Transverse colon (tissue), 4 donors: ENCODE data around the gene LRRN4. TPM values are rescaled to one million over a fixed set of nuclear protein-coding genes. Genes with fewer than 3 reads are reported as not detected.

Experiments
- DNase-seq: peaks from one replicate; pipeline ENCODE4 v3.0.0-alpha.2; 2019
- H3K27ac ChIP-seq, 4 donors: fragments of 200-600 bp; sonication (generic); 2 replicates each; pipeline ENCODE4 v1.5.1; 2016 to 2018; ENCODE audit warnings: inconsistent platforms in 4 of 4
- H3K27me3 ChIP-seq: fragments of 200-600 bp; sonication (generic); 2 replicates; pipeline ENCODE4 v1.5.1; 2017; ENCODE audit warnings: inconsistent platforms
- H3K36me3 ChIP-seq, 4 donors: fragments of 200-600 bp; sonication (generic); 2 replicates each; pipeline ENCODE4 v1.5.1; 2017 to 2019; ENCODE audit warnings: inconsistent platforms in 4 of 4
- H3K4me1 ChIP-seq, 4 donors: fragments of 200-600 bp; sonication (generic); 2 replicates each; pipeline ENCODE4 v1.5.1; 2017 to 2020; ENCODE audit warnings: inconsistent platforms in 4 of 4
- H3K4me3 ChIP-seq, 4 donors: fragments of 200-600 bp; sonication (generic); 1 replicate in 1 of 4; 2 replicates in 3 of 4; pipeline versions ENCODE4 v1.5.1 to v1.6.1; 2017 to 2019; ENCODE audit warnings: inconsistent platforms in 4 of 4
- H3K9me3 ChIP-seq, 2 donors: fragments of 200-600 bp; sonication (generic); 2 replicates each; pipeline ENCODE4 v1.5.1; 2017 to 2019; ENCODE audit warnings: inconsistent platforms in 2 of 2
- EP300 ChIP-seq: sonication (generic); formaldehyde crosslinking; IDR thresholded peaks from one replicate; pipeline ENCODE4 v1.6.1; 2017; ENCODE audit warnings: antibody characterized with exemption, low read depth
- POLR2A ChIP-seq: fragments of 450-650 bp; IDR thresholded peaks from one replicate; pipeline ENCODE4 v1.6.1; 2016; ENCODE audit warnings: antibody characterized with exemption, mild to moderate bottlenecking, moderate library complexity
- POLR2AphosphoS5 ChIP-seq, 3 donors: sonication (generic); formaldehyde crosslinking; IDR thresholded peaks; one replicate each; pipeline ENCODE4 v1.6.1; 2016; ENCODE audit warnings: antibody characterized with exemption in 3 of 3
- WGBS, 2 donors: methylation state at CpG; one replicate each; pipeline ENCODE4 v1.1.5; 2018; ENCODE audit warnings: low coverage in 1 of 2; 5-methylcytosine and 5-hydroxymethylcytosine counted together
- in situ Hi-C, 4 donors: fragments of 200-750 bp; cut with MboI; loops; one replicate each; pipeline versions ENCODE4 v1.15.0 to v1.15.1; 2017; ENCODE audit warnings: low sequenced_read_pairs in 3 of 4, low pct_ligation_motif_present in 1 of 4, low pct_unique_long_range_greater_than_20kb in 1 of 4
- intact Hi-C: fragments of 100-400 bp; cut with DNase I; formaldehyde crosslinking; loops from one replicate; pipeline ENCODE4 v1.15.1; 2023; ENCODE audit warnings: low total_unique reads
- total RNA-seq, 4 donors: library from RNA; depleted of rRNA; stranded (reverse); fragments of >200 nt; gene quantifications; one replicate each; pipeline ENCODE4 v1.1.0, GENCODE V29; 2016
- TF ChIP-seq, protein P1 (sequence below), 5 experiments: fragments of 200-600 bp in 3 of 5; fragments of 450-650 bp in 2 of 5; sonication (generic) in 3 of 5; IDR thresholded peaks; 1 replicate in 2 of 5; 2 replicates in 3 of 5; pipeline ENCODE4 v1.5.1; 2016 to 2017; ENCODE audit warnings: antibody characterized with exemption in 5 of 5, inconsistent platforms in 3 of 5, mild to moderate bottlenecking in 2 of 5, moderate library complexity in 1 of 5

Gene LRRN4
- total RNA-seq, 4 donors from 2014 or later = 0.48 TPM; not detected in 3

DNA sequence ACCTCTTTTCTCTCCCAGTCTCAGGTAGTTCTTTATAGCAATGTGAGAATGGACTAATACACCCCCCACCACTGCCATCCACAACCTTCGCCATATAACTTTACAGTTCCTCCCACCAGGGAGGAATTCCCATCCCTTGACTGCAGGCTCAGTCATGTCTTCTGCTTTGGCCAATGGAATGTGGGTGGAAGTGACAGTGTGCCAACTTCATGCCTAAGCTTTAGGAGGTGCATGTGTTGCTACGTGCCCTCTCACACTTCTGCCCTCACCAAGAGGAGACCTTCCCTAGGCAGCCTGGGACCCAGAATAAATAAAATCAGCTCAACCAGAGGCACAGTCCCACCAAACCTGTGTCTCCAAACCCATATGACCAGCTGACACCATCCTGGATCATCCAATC, 33.0 kb upstream of the LRRN4 start:
- no peak for DNase-seq
- intact Hi-C loops = no loop called here

DNA sequence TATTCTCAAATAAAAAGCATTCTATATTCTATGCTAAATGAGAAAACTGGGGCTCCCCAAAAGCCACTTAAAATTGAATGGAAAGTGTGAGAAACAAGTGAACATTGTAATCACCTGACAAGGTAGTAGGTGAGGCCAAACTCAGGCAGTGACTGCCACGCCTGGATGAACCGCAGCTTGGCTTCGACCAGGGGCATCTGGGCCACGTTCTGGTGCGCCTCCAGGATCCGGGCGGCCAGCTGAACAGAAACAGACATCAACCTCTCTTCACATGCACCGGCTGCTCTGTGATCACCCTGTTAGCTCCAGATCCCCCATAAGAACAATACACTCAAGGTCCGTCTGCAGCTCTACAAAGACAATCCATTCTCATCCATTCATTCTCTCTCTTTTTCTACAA, 30.1 kb upstream of the LRRN4 start:
- Histone ChIP-seq H3K36me3 (peaks cover 0 to 17% (median 2%) of the 10 kb centered on the region in 4 donors), H3K27me3 (no peaks in the 10 kb centered on the region), H3K9me3 (no peaks in the 10 kb centered on the region), H3K4me1 (no peaks in the 10 kb centered on the region), H3K27ac (no peak overlapping the region), H3K4me3 (no peak overlapping the region)
- in situ Hi-C loops (loop anchor here in 2 of 4 donors (5.0 to 10.0 kb wide), 2 partner anchors 557 to 559 kb away; no protein-coding TSS in a partner anchor), intact Hi-C loops (no loop called here)
- DNase-seq = no peak
- WGBS, 2 donors = 77% methylated on average over 9 of the region's 9 CpGs; no CpG with 5 or more reads in 1 of the 2 donors
- TF ChIP-seq POLR2AphosphoS5 (IDR thresholded peaks at IDR 0.05) (no peak), POLR2A (no peak), EP300 (no peak)
- TF ChIP-seq, protein P1, sequence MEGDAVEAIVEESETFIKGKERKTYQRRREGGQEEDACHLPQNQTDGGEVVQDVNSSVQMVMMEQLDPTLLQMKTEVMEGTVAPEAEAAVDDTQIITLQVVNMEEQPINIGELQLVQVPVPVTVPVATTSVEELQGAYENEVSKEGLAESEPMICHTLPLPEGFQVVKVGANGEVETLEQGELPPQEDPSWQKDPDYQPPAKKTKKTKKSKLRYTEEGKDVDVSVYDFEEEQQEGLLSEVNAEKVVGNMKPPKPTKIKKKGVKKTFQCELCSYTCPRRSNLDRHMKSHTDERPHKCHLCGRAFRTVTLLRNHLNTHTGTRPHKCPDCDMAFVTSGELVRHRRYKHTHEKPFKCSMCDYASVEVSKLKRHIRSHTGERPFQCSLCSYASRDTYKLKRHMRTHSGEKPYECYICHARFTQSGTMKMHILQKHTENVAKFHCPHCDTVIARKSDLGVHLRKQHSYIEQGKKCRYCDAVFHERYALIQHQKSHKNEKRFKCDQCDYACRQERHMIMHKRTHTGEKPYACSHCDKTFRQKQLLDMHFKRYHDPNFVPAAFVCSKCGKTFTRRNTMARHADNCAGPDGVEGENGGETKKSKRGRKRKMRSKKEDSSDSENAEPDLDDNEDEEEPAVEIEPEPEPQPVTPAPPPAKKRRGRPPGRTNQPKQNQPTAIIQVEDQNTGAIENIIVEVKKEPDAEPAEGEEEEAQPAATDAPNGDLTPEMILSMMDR (IDR thresholded peaks at IDR 0.05) = no peak

More for the DNA sequence above, 33.0 kb upstream of the LRRN4 start:
- no peak overlapping the region for H3K27ac ChIP-seq
- in situ Hi-C loops = loop anchor here in 1 of 4 donors (10.0 kb wide), 1 partner anchor 562 kb away; no protein-coding TSS in a partner anchor
- TF ChIP-seq POLR2AphosphoS5 (IDR thresholded peaks at IDR 0.05) (no peak), POLR2A (no peak), EP300 (no peak)
- TF ChIP-seq, protein P1 (IDR thresholded peaks at IDR 0.05) = no peak
- H3K27me3 ChIP-seq = no peaks in the 10 kb centered on the region
- 25 to 86% methylated on average over 1 to 2 of the region's 2 CpGs for WGBS, 2 donors
- H3K4me1 ChIP-seq = no peaks in the 10 kb centered on the region
- peaks cover 0 to 17% (median 1%) of the 10 kb centered on the region in 4 donors for H3K36me3 ChIP-seq
- H3K4me3 ChIP-seq = no peak overlapping the region
- no peaks in the 10 kb centered on the region for H3K9me3 ChIP-seq

DNA sequence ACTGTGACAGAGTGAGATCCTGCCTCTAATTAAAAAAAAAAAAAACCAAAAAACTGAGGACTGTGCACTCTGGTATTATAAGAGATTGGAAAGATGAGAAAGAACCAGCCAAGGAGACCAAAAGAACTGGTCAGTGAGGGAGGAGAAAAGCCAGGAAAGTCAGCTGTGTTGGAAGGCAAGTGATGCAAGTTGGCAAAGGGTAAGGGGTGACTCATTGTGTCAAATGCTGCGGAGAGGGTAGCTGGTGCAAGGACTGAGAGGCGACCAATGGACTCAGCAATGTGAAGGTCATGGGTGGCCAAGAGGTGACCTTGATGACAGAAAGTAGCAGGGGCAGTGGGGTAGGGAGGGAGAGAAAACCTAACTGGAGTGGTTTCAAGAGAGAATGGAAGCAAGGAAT, 27.4 kb upstream of the LRRN4 start:
- Histone ChIP-seq H3K9me3 (no peaks in the 10 kb centered on the region), H3K4me1 (no peaks in the 10 kb centered on the region), H3K36me3 (peaks cover 0 to 11% (median 5%) of the 10 kb centered on the region in 4 donors), H3K4me3 (no peak overlapping the region), H3K27me3 (no peaks in the 10 kb centered on the region), H3K27ac (no peak overlapping the region)
- WGBS, 2 donors = 59 to 69% methylated on average over 2 of the region's 2 CpGs
- in situ Hi-C loops (loop anchor here in 2 of 4 donors (5.0 to 10.0 kb wide), 2 partner anchors 554 to 556 kb away; no protein-coding TSS in a partner anchor), intact Hi-C loops (no loop called here)
- DNase-seq = no peak
- TF ChIP-seq EP300 = no peak

DNA sequence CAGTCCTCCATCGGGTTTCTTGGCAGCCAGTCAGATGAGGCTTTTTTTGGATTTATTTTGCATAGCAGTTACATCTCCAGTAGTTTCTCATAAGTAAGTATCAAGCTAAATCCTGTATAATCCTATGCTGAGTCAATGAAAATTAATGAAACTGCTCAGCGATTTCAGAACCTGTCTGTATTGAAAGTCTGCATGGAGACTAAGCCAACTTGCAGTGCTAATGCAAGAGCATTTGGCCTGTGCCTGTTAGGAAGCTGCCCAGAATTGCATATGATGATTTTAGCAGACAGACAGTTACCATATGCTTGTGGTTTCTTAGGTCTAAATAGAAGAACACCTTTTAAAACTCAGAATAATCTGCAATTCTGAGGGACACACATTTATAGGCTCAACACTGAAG, 25.2 kb upstream of the LRRN4 start:
- no peaks in the 10 kb centered on the region for H3K4me1 ChIP-seq
- intact Hi-C loops (loop anchor here (5.0 to 10.0 kb wide), 2 partner anchors 124 to 552 kb away; partner anchors contain the start of genes MCM8 and TRMT6), in situ Hi-C loops (loop anchor here in 2 of 4 donors (5.0 kb wide), 2 partner anchors 547 to 552 kb away; no protein-coding TSS in a partner anchor)
- no peaks in the 10 kb centered on the region for H3K27me3 ChIP-seq
- H3K36me3 ChIP-seq = peaks cover 0 to 9% (median 0%) of the 10 kb centered on the region in 4 donors
- WGBS, 2 donors = 79% methylated on average over 2 of the region's 2 CpGs; no CpG with 5 or more reads in 1 of the 2 donors
- H3K4me3 ChIP-seq = no peak overlapping the region
- no peaks in the 10 kb centered on the region for H3K9me3 ChIP-seq
- DNase-seq = no peak
- no peak for TF ChIP-seq POLR2A
- no peak for TF ChIP-seq POLR2AphosphoS5 (IDR thresholded peaks at IDR 0.05)
- TF ChIP-seq, protein P1 (IDR thresholded peaks at IDR 0.05) = no peak
- TF ChIP-seq EP300 = no peak
- H3K27ac ChIP-seq = no peak overlapping the region
